ENCODE results near the gene USP25. TPM values are rescaled to one million over a fixed set of nuclear protein-coding genes. Genes with fewer than 3 reads are reported as not detected.

The USP25 gene
- total RNA-seq, 1 experiment from 2014 or later: 26.0 TPM

DNA sequence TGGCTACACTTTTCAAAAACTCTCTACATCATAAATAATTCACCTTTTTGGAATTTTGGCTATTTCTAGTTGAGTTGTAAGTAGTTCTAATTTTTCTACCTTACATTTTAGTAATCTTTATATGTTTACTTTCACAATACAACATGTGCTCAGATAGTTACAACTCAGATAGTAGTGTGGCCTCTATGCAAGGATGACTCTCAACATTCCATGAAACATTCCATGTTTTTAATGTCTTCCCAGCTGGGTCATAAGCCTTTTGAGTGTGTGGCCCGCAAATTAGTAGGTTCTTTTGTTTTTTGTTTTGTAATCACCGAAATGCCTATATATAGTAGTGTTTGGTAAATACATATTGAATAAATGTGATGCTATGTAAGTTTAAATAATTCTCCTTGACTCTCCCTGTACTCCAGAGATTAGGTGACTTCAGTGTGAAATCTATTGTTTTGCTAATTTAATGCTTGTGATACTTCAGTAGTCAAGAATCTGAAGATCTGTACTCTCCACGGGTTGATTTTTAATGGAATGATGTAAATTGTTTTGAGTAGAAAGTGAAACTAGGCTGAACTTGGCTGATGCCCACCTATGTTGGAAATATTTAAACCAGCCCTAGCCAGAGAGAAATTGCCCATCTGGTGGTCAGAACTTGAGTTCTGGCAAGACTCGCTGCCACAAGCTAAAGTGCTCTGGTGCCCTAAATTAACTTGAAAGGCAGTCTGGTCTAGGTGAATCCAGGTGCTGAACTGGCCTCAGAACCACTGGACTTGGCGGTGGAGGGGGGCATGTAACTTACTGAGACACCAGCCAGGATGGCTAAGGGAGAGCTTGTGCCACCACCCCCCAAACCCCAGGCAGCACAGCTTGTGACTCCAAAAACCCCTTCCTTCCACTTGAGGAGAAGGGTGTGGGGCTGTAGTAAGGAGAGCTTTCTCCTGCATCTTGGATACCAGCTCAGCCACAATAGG lies 165.6 kb downstream of the USP25 start:
- no peak overlapping the region for H2AFZ ChIP-seq
- H4K20me1 ChIP-seq (ENCODE audit: insufficient read depth): no peaks in the 10 kb centered on the region
- H3K4me1 ChIP-seq (replicated peaks; ENCODE audit: insufficient read depth): no peaks in the 10 kb centered on the region
- CTCF ChIA-PET: interaction anchor here (0.5 kb wide), 1 partner anchor 1583 kb away, joined by 7 read pairs; no protein-coding TSS in a partner anchor
- intact Hi-C loops (cut with micrococcal nuclease; ENCODE audit: unreplicated experiment): loop anchor here (10.0 kb wide), 1 partner anchor 1369 kb away; no protein-coding TSS in a partner anchor
- TF ChIP-seq EZH2 (IDR thresholded peaks at IDR 0.05; ENCODE audit: low read depth): no peak
- TF ChIP-seq, protein P1, sequence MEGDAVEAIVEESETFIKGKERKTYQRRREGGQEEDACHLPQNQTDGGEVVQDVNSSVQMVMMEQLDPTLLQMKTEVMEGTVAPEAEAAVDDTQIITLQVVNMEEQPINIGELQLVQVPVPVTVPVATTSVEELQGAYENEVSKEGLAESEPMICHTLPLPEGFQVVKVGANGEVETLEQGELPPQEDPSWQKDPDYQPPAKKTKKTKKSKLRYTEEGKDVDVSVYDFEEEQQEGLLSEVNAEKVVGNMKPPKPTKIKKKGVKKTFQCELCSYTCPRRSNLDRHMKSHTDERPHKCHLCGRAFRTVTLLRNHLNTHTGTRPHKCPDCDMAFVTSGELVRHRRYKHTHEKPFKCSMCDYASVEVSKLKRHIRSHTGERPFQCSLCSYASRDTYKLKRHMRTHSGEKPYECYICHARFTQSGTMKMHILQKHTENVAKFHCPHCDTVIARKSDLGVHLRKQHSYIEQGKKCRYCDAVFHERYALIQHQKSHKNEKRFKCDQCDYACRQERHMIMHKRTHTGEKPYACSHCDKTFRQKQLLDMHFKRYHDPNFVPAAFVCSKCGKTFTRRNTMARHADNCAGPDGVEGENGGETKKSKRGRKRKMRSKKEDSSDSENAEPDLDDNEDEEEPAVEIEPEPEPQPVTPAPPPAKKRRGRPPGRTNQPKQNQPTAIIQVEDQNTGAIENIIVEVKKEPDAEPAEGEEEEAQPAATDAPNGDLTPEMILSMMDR (conservative IDR thresholded peaks at IDR 0.05): no peak
- H3K4me3 ChIP-seq: no peak overlapping the region
- no peaks in the 10 kb centered on the region for H3K27me3 ChIP-seq (ENCODE audit: insufficient read depth, low read depth)
- DNase-seq: no peak
- H3K36me3 ChIP-seq (ENCODE audit: low read depth): no peaks in the 10 kb centered on the region
- 0 out of 2 replicates have a peak, but pooled peaks cover 3% of the 10 kb centered on the region for H3F3A ChIP-seq (ENCODE audit: insufficient read depth, low read depth)
- no peaks in the 10 kb centered on the region for H3K79me2 ChIP-seq (ENCODE audit: low read depth)
- H3K27ac ChIP-seq: no peak overlapping the region
- POLR2A ChIA-PET (ENCODE audit: unreplicated experiment): no interaction called here
- no peaks in the 10 kb centered on the region for H3K9me2 ChIP-seq (ENCODE audit: insufficient read depth)
- no peak overlapping the region for H3K4me2 ChIP-seq
- no TSS peak for BruUV-seq (replicated peaks)
- peaks cover 22% of the 10 kb centered on the region; the same call in 1 of the 2 replicates for H3K9me3 ChIP-seq (ENCODE audit: insufficient read depth, low read depth)

DNA sequence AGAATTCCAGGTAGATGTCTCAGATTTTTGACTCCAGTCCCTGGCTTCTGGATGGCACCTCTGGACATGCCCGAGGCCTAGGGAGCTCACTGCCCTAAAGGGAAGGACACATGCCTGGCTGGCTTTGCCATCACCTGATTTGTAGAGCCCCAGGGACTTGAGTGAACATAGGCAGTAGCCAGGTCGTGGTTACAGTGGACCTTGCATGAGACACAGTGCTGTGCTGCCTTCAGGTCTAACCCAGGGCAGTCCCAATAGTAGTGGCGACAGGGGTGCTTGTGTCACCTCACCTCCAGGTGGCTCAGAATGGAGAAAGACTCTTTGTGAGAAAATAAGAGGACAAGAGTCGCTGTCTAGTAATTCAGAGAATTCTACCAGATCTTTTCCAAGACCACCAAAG lies 166.7 kb downstream of the USP25 start:
- no peaks in the 10 kb centered on the region for H3K36me3 ChIP-seq (ENCODE audit: low read depth)
- H3K4me2 ChIP-seq: no peak overlapping the region
- H2AFZ ChIP-seq: no peak overlapping the region
- no peaks in the 10 kb centered on the region for H4K20me1 ChIP-seq (ENCODE audit: insufficient read depth)
- H3F3A ChIP-seq (ENCODE audit: insufficient read depth, low read depth): 0 out of 2 replicates have a peak, but pooled peaks cover 3% of the 10 kb centered on the region
- DNase-seq: no peak
- no peaks in the 10 kb centered on the region for H3K9me2 ChIP-seq (ENCODE audit: insufficient read depth)
- ChIA-PET POLR2A (ENCODE audit: unreplicated experiment) (interaction anchor here (0.7 kb wide), 1 partner anchor 932 kb away, joined by 5 read pairs; no protein-coding TSS in a partner anchor), CTCF (interaction anchor here (0.5 kb wide), 1 partner anchor 1582 kb away, joined by 7 read pairs; no protein-coding TSS in a partner anchor)
- H3K4me1 ChIP-seq (replicated peaks; ENCODE audit: insufficient read depth): no peaks in the 10 kb centered on the region
- intact Hi-C loops (cut with micrococcal nuclease; ENCODE audit: unreplicated experiment): loop anchor here (10.0 kb wide), 1 partner anchor 1368 kb away; no protein-coding TSS in a partner anchor
- H3K27me3 ChIP-seq (ENCODE audit: insufficient read depth, low read depth): no peaks in the 10 kb centered on the region
- no peaks in the 10 kb centered on the region for H3K79me2 ChIP-seq (ENCODE audit: low read depth)
- no peak overlapping the region for H3K4me3 ChIP-seq
- TF ChIP-seq EZH2 (IDR thresholded peaks at IDR 0.05; ENCODE audit: low read depth): no peak
- TF ChIP-seq, protein P1 (conservative IDR thresholded peaks at IDR 0.05): no peak
- BruUV-seq (replicated peaks): no TSS peak
- H3K9me3 ChIP-seq (ENCODE audit: insufficient read depth, low read depth): peaks cover 25% of the 10 kb centered on the region; the same call in 1 of the 2 replicates
- H3K27ac ChIP-seq: no peak overlapping the region

DNA sequence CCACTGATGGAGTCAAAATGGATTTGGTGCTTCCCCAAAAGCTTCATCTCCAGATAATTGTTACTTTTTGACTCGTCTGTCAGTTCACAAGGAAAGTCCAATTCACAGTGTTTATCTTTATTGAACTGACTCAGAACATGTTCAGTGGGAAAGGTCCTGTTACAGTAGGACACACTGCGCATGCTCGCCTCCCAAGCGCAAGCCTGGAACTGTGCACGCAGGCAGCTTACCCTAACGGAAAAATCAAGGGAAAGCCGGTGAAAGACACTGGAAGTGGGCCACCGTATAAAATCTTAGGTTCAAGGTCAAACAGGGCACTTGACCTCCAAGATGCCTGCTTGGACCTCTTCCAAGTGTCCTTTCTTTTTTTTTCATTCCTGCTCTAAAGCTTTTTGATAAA lies 174.6 kb downstream of the USP25 start:
- Histone ChIP-seq H3F3A (ENCODE audit: insufficient read depth, low read depth) (no peaks in the 10 kb centered on the region), H3K9me3 (ENCODE audit: insufficient read depth, low read depth) (peaks cover 3% of the 10 kb centered on the region; the same call in 1 of the 2 replicates), H2AFZ (no peak overlapping the region), H3K4me2 (no peak overlapping the region), H3K79me2 (ENCODE audit: low read depth) (no peaks in the 10 kb centered on the region), H3K9me2 (ENCODE audit: insufficient read depth) (no peaks in the 10 kb centered on the region), H3K4me3 (no peak overlapping the region), H3K27me3 (ENCODE audit: insufficient read depth, low read depth) (no peaks in the 10 kb centered on the region), H3K27ac (no peak overlapping the region), H4K20me1 (ENCODE audit: insufficient read depth) (no peaks in the 10 kb centered on the region), H3K4me1 (replicated peaks; ENCODE audit: insufficient read depth) (no peaks in the 10 kb centered on the region), H3K36me3 (ENCODE audit: low read depth) (no peaks in the 10 kb centered on the region)
- CTCF ChIA-PET: interaction anchor here (0.6 kb wide), 1 partner anchor 1698 kb away, joined by 3 read pairs; no protein-coding TSS in a partner anchor
- no peak for DNase-seq
- intact Hi-C loops (cut with micrococcal nuclease; ENCODE audit: unreplicated experiment): no loop called here
- TF ChIP-seq, protein P1 (conservative IDR thresholded peaks at IDR 0.05): no peak
- TF ChIP-seq EZH2 (IDR thresholded peaks at IDR 0.05; ENCODE audit: low read depth): no peak
- BruUV-seq (replicated peaks): no TSS peak
- POLR2A ChIA-PET (ENCODE audit: unreplicated experiment): no interaction called here

Measured in PC-9 (cell line).